GM12892 (cell line): ENCODE data around the gene GPSM3.

Experiments used
- POLR2A ChIP-seq: IDR thresholded peaks from 2 replicates; pipeline ENCODE4 v1.6.1; 2011; ENCODE audit warnings: low read depth, low read length, control low read depth
- POLR2AphosphoS5 ChIP-seq: IDR thresholded peaks from 2 replicates; pipeline ENCODE4 v1.6.1; 2011; ENCODE audit warnings: low read depth, low read length, control low read depth

DNA sequence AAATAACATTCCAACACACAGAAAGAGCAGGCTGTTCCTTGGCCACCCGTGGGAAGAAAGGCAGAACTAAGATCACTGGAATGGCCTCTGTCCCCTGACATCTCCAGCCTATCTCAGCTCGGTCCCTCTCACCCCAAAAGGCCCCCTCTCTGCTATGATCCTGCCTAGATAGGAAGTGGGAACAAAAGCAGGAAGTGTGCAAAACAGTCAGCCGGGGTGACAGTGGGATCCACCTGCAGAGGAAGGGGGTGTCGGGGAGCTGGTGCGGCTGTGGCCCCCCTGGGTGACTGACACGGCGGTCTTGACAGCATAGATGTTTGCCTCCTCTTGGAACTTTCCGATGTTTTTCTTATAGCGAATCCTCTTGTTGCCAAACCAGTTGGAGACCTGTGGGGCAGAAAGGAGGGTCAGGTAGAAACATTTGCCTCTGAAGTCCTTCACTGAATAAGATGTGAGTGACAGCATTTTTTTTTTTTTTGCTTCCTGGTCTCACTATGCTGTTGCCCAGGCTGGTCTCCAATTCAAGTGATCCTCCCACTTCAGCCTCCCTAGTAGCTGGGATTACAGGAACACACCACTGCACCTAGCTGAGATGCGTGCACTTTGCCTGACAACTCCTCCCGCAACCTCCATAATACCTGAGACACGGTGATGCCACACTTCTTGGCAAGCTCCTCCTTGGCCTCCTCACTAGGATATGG lies 5.3 kb downstream of the GPSM3 start:
- TF ChIP-seq POLR2A (no peak), POLR2AphosphoS5 (no peak)
